Transverse colon (tissue), 4 donors: Measurements from ENCODE around the gene PRPSAP2. TPM values are rescaled to one million over a fixed set of nuclear protein-coding genes. Genes with fewer than 3 reads are reported as not detected.

Experiments used
- DNase-seq: peaks from one replicate; pipeline ENCODE4 v3.0.0-alpha.2; 2019
- H3K27ac ChIP-seq, 4 donors: fragments of 200-600 bp; sonication (generic); 2 replicates each; pipeline ENCODE4 v1.5.1; 2016 to 2018; ENCODE audit warnings: inconsistent platforms in 4 of 4
- H3K27me3 ChIP-seq: fragments of 200-600 bp; sonication (generic); 2 replicates; pipeline ENCODE4 v1.5.1; 2017; ENCODE audit warnings: inconsistent platforms
- H3K36me3 ChIP-seq, 4 donors: fragments of 200-600 bp; sonication (generic); 2 replicates each; pipeline ENCODE4 v1.5.1; 2017 to 2019; ENCODE audit warnings: inconsistent platforms in 4 of 4
- H3K4me1 ChIP-seq, 4 donors: fragments of 200-600 bp; sonication (generic); 2 replicates each; pipeline ENCODE4 v1.5.1; 2017 to 2020; ENCODE audit warnings: inconsistent platforms in 4 of 4
- H3K4me3 ChIP-seq, 4 donors: fragments of 200-600 bp; sonication (generic); 1 replicate in 1 of 4; 2 replicates in 3 of 4; pipeline versions ENCODE4 v1.5.1 to v1.6.1; 2017 to 2019; ENCODE audit warnings: inconsistent platforms in 4 of 4
- H3K9me3 ChIP-seq, 2 donors: fragments of 200-600 bp; sonication (generic); 2 replicates each; pipeline ENCODE4 v1.5.1; 2017 to 2019; ENCODE audit warnings: inconsistent platforms in 2 of 2
- CTCF ChIP-seq, 5 experiments: fragments of 200-600 bp in 3 of 5; fragments of 450-650 bp in 2 of 5; sonication (generic) in 3 of 5; IDR thresholded peaks; 1 replicate in 2 of 5; 2 replicates in 3 of 5; pipeline ENCODE4 v1.5.1; 2016 to 2017; ENCODE audit warnings: antibody characterized with exemption in 5 of 5, inconsistent platforms in 3 of 5, mild to moderate bottlenecking in 2 of 5, moderate library complexity in 1 of 5
- EP300 ChIP-seq: sonication (generic); formaldehyde crosslinking; IDR thresholded peaks from one replicate; pipeline ENCODE4 v1.6.1; 2017; ENCODE audit warnings: antibody characterized with exemption, low read depth
- POLR2A ChIP-seq: fragments of 450-650 bp; IDR thresholded peaks from one replicate; pipeline ENCODE4 v1.6.1; 2016; ENCODE audit warnings: antibody characterized with exemption, mild to moderate bottlenecking, moderate library complexity
- POLR2AphosphoS5 ChIP-seq, 3 donors: sonication (generic); formaldehyde crosslinking; IDR thresholded peaks; one replicate each; pipeline ENCODE4 v1.6.1; 2016; ENCODE audit warnings: antibody characterized with exemption in 3 of 3
- WGBS, 2 donors: methylation state at CpG; one replicate each; pipeline ENCODE4 v1.1.5; 2018; ENCODE audit warnings: low coverage in 1 of 2; 5-methylcytosine and 5-hydroxymethylcytosine counted together
- in situ Hi-C, 4 donors: fragments of 200-750 bp; cut with MboI; loops; one replicate each; pipeline versions ENCODE4 v1.15.0 to v1.15.1; 2017; ENCODE audit warnings: low sequenced_read_pairs in 3 of 4, low pct_ligation_motif_present in 1 of 4, low pct_unique_long_range_greater_than_20kb in 1 of 4
- intact Hi-C: fragments of 100-400 bp; cut with DNase I; formaldehyde crosslinking; loops from one replicate; pipeline ENCODE4 v1.15.1; 2023; ENCODE audit warnings: low total_unique reads
- total RNA-seq, 4 donors: library from RNA; depleted of rRNA; stranded (reverse); fragments of >200 nt; gene quantifications; one replicate each; pipeline ENCODE4 v1.1.0, GENCODE V29; 2016

Gene PRPSAP2
- total RNA-seq, 4 donors from 2014 or later = 22.4 to 77.0 (median 27.2) TPM

GRCh38 chr17:18961634-18962493, 103.9 kb downstream of the PRPSAP2 start:
- intact Hi-C loops = no loop called here
- Histone ChIP-seq H3K4me1 (peaks cover 0 to 9% (median 2%) of the 10 kb centered on the region in 4 donors), H3K27me3 (no peaks in the 10 kb centered on the region), H3K9me3 (no peaks in the 10 kb centered on the region), H3K36me3 (no peaks in the 10 kb centered on the region), H3K27ac (no peak overlapping the region), H3K4me3 (no peak overlapping the region)
- 79 to 83% methylated on average over 4 to 12 of the region's 16 CpGs for WGBS, 2 donors
- no peak for TF ChIP-seq POLR2AphosphoS5 (IDR thresholded peaks at IDR 0.05)
- TF ChIP-seq POLR2A = no peak
- no peak for TF ChIP-seq EP300
- TF ChIP-seq CTCF (IDR thresholded peaks at IDR 0.05) = no peak
- in situ Hi-C loops = no loop called here
- DNase-seq = no peak

DNA sequence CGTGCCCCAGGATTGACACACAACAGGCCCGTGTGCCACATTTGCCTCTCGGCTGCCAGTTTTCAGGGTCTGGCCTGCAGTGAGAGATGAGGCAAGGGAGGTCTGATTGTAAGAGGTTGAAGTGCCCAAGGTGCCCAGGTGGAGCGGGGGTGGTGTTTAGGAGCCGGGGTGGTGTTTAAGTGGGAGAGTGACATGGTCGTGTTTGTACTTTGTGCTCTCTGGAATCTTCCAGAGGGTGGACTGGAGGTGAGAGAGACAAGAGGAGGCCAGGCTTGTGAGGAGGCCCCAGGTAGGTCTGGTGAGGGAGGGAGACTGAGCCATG, 104.5 kb downstream of the PRPSAP2 start:
- Histone ChIP-seq H3K27ac (no peak overlapping the region), H3K36me3 (no peaks in the 10 kb centered on the region)
- 81 to 86% methylated on average over 4 to 6 of the region's 6 CpGs for WGBS, 2 donors

GRCh38 chr17:18963126-18964017, 105.4 kb downstream of the PRPSAP2 start:
- Histone ChIP-seq H3K4me1 (peaks cover 0 to 18% (median 13%) of the 10 kb centered on the region in 4 donors), H3K9me3 (no peaks in the 10 kb centered on the region), H3K27ac (no peak overlapping the region), H3K27me3 (no peaks in the 10 kb centered on the region), H3K36me3 (no peaks in the 10 kb centered on the region), H3K4me3 (no peak overlapping the region)
- WGBS, 2 donors = 67 to 78% methylated on average over 2 to 23 of the region's 23 CpGs
- TF ChIP-seq POLR2A (no peak), POLR2AphosphoS5 (IDR thresholded peaks at IDR 0.05) (no peak), CTCF (IDR thresholded peaks at IDR 0.05) (no peak), EP300 (no peak)
- in situ Hi-C loops (no loop called here), intact Hi-C loops (no loop called here)
- peak; percentile 52 for DNase-seq

More for the DNA sequence above, 104.5 kb downstream of the PRPSAP2 start:
- no peak overlapping the region for H3K4me3 ChIP-seq
- peaks cover 0 to 9% (median 3%) of the 10 kb centered on the region in 4 donors for H3K4me1 ChIP-seq
- H3K27me3 ChIP-seq = no peaks in the 10 kb centered on the region
- no peak for DNase-seq
- H3K9me3 ChIP-seq = no peaks in the 10 kb centered on the region
- TF ChIP-seq POLR2A = no peak
- TF ChIP-seq EP300 = no peak
- TF ChIP-seq CTCF (IDR thresholded peaks at IDR 0.05) = no peak
- TF ChIP-seq POLR2AphosphoS5 (IDR thresholded peaks at IDR 0.05) = no peak
- in situ Hi-C loops (no loop called here), intact Hi-C loops (no loop called here)

DNA sequence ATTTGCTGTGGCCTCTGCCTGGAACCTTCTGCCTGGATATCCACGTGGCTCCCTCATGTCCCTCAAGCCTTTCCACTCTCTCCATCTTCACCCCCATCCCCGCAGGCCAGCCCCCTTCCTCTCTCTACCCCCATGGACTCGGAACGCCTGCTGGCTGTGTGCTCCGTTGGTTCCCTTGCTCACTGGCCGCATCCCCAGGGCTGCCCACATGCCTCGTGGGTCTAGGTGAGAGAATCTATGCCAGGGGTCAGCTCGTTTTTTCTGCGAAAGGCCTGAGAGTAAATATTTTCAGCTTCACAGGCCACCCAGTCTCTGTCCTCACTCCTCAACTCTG, 106.1 kb downstream of the PRPSAP2 start:
- no peak for TF ChIP-seq POLR2A
- no peak for TF ChIP-seq EP300
- no peak for TF ChIP-seq CTCF (IDR thresholded peaks at IDR 0.05)
- TF ChIP-seq POLR2AphosphoS5 (IDR thresholded peaks at IDR 0.05) = no peak
- in situ Hi-C loops (no loop called here), intact Hi-C loops (no loop called here)
- no peak for DNase-seq
- Histone ChIP-seq H3K27ac (no peak overlapping the region), H3K27me3 (no peaks in the 10 kb centered on the region), H3K36me3 (no peaks in the 10 kb centered on the region), H3K9me3 (no peaks in the 10 kb centered on the region), H3K4me1 (peaks cover 5 to 24% (median 19%) of the 10 kb centered on the region in 4 donors), H3K4me3 (no peak overlapping the region)
- 87 to 94% methylated on average over 4 to 9 of the region's 9 CpGs for whole genome bisulfite sequencing, 2 donors
